Measurements from ENCODE around the gene ATM.
"Not testable (repeated sequence)": the region's sequence is repeated elsewhere in the genome, so short reads cannot be mapped to it uniquely, and the experiment has no call there.

The ATM gene

GRCh38 chr11:108221911-108222573, 825 bp upstream of the ATM start:
- no peak for DNase-seq (ENCODE audit: low read depth)

GRCh38 chr11:108223348-108224149, 682 bp downstream of the ATM start:
- DNase-seq (ENCODE audit: low read depth) = no peak

GRCh38 chr11:108224366-108224765, 1.5 kb downstream of the ATM start:
- DNase-seq (ENCODE audit: low read depth) = no peak

GRCh38 chr11:108224911-108225786, 2.3 kb downstream of the ATM start:
- DNase-seq (ENCODE audit: low read depth) = no peak

- no peak for DNase-seq (ENCODE audit: low read depth)
Observed at GRCh38 chr11:108226036-108226435, 3.2 kb downstream of the ATM start.

- DNase-seq (ENCODE audit: low read depth) = no peak
Observed at GRCh38 chr11:108228251-108228650, 5.4 kb downstream of the ATM start.

- DNase-seq (ENCODE audit: low read depth) = no peak
Observed at GRCh38 chr11:108233277-108233945, 10.5 kb downstream of the ATM start.

- DNase-seq (ENCODE audit: low read depth) = no peak
Observed at GRCh38 chr11:108235192-108235591, 12.3 kb downstream of the ATM start.

GRCh38 chr11:108235633-108236032, 12.8 kb downstream of the ATM start:
- no peak for DNase-seq (ENCODE audit: low read depth)

GRCh38 chr11:108237058-108237481, 14.2 kb downstream of the ATM start:
- no peak for DNase-seq (ENCODE audit: low read depth)

- no peak for DNase-seq (ENCODE audit: low read depth)
Observed at GRCh38 chr11:108239076-108239475, 16.2 kb downstream of the ATM start.

GRCh38 chr11:108241330-108242037, 18.6 kb downstream of the ATM start:
- DNase-seq (ENCODE audit: low read depth) = no peak

- no peak for DNase-seq (ENCODE audit: low read depth)
Observed at GRCh38 chr11:108242422-108242821, 19.6 kb downstream of the ATM start.

- DNase-seq (ENCODE audit: low read depth) = no peak
Observed at GRCh38 chr11:108246308-108246707, 23.4 kb downstream of the ATM start.

- DNase-seq (ENCODE audit: low read depth) = no peak
Observed at GRCh38 chr11:108246885-108247284, 24.0 kb downstream of the ATM start.

GRCh38 chr11:108253176-108253575, 30.3 kb downstream of the ATM start:
- no peak for DNase-seq (ENCODE audit: low read depth)

- DNase-seq (ENCODE audit: low read depth) = no peak
Observed at GRCh38 chr11:108269583-108269982, 46.7 kb downstream of the ATM start.

GRCh38 chr11:108276985-108277616, 54.2 kb downstream of the ATM start:
- DNase-seq (ENCODE audit: low read depth) = not testable (repeated sequence)

- no peak for DNase-seq (ENCODE audit: low read depth)
Observed at GRCh38 chr11:108278546-108278945, 55.7 kb downstream of the ATM start.

GRCh38 chr11:108278954-108279353, 56.1 kb downstream of the ATM start:
- DNase-seq (ENCODE audit: low read depth) = no peak

GRCh38 chr11:108286370-108286769, 63.5 kb downstream of the ATM start:
- no peak for DNase-seq (ENCODE audit: low read depth)
